ENCODE data around the gene ZRANB3.
"Not testable (repeated sequence)": the region's sequence is repeated elsewhere in the genome, so short reads cannot be mapped to it uniquely, and the experiment has no call there.

The ZRANB3 gene

DNA sequence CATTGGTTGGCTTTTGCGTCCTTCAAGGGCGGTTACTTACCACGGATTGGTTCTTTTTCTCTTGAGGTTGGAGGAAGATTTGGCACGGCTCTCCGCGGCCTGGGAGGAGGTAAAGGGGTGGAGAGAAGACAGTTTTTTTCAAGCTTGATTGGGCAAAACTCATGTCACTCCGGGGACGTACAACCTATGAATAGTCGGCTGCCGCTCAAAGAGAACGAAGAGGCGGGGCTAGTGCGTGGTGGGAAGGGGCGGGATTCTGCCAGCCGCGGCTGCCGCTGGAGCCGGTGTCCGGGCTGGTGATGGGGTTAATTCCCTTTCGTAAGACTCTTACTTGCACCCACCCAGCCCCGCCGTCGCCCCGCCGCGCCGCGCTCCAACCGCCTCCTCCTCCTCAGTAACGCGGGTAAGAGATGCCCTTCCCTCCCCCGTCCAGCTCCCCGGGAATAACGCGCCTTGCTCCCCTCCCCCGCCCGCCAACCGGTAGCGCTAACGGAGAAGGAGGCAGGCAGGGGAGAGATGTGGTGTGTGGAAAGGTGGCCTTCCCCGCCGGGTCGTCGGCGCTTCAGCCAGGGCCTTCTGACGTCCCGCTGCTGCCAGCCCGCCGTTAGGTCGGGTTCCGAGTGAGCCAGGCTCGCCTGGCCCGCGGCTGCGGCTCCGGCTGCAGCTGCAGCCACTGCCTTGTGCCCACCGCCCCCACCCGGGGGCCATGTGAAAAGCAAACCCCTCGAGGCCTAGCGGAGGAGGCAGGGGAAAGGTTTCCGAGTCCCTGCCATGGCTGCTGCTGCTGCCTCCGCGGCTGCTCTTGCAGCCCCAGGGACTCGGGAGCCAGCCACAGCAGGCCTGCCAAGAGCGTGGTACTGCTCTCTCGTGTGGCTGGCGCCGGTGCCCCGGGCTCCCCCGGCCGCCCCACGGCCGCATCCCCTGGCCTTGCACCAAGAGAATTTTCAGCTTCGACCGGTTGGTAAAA lies 496 bp upstream of the ZRANB3 start, which contains the start of gene R3HDM1:
Gene R3HDM1 (plus strand): TSS at position 254 of the 967 bp plus-strand sequence. CDS start 73,362 bp downstream, outside the sequence.
- peak; percentile 100 for DNase-seq (ENCODE audit: low read depth)
- TF ChIP-seq, protein P1, sequence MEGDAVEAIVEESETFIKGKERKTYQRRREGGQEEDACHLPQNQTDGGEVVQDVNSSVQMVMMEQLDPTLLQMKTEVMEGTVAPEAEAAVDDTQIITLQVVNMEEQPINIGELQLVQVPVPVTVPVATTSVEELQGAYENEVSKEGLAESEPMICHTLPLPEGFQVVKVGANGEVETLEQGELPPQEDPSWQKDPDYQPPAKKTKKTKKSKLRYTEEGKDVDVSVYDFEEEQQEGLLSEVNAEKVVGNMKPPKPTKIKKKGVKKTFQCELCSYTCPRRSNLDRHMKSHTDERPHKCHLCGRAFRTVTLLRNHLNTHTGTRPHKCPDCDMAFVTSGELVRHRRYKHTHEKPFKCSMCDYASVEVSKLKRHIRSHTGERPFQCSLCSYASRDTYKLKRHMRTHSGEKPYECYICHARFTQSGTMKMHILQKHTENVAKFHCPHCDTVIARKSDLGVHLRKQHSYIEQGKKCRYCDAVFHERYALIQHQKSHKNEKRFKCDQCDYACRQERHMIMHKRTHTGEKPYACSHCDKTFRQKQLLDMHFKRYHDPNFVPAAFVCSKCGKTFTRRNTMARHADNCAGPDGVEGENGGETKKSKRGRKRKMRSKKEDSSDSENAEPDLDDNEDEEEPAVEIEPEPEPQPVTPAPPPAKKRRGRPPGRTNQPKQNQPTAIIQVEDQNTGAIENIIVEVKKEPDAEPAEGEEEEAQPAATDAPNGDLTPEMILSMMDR (IDR thresholded peaks at IDR 0.05; ENCODE audit: low read length, missing control alignments): no peak
- peak within 1 kb of the TSS; percentile 95 for H3K4me3 ChIP-seq (replicated peaks; ENCODE audit: low read depth, low read length)

DNA sequence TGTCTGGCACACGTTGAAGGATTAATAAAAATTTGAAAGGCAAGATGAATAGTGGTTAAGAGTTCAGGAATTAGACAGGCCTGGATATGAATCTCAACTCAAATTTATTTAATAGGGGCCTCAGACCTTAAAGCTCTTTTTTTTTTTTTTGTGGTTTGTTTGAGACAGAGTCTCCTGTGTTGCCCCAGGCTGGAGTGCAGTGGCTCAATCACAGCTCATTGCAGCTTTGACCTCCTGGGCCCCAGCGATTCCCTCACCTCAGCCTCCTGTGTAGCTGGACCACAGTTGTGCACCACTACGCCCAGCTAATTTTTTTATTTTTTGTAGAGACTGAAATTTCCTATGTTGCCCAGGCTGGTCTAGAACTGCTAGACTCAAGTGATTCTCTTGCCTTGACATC lies 3.0 kb downstream of the ZRANB3 start:
- H3K4me3 ChIP-seq (replicated peaks; ENCODE audit: low read depth, low read length): no peak overlapping the region
- TF ChIP-seq, protein P1 (IDR thresholded peaks at IDR 0.05; ENCODE audit: low read length, missing control alignments): no peak
- DNase-seq (ENCODE audit: low read depth): no peak

DNA sequence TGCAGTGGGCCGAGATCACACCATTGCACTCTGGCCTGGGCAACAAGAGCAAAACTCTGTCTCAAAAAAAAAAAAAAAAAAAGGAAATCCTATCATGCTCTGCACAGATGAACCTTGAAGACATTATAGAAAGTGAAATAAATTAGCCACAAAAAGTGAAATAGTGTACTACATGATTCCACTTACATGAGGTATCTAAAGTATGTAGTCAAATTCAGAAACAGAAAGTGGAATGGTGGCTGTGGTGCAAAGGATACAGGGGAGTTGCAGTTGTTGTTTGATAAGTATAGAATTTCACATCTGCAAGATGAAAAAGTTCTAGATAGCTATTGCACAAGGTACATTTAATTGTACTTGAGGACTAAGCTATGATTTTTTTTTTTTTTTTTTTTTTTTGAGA lies 5.2 kb downstream of the ZRANB3 start:
- TF ChIP-seq, protein P1 (IDR thresholded peaks at IDR 0.05; ENCODE audit: low read length, missing control alignments): no peak
- H3K4me3 ChIP-seq (replicated peaks; ENCODE audit: low read depth, low read length): no peak overlapping the region
- no peak for DNase-seq (ENCODE audit: low read depth)

DNA sequence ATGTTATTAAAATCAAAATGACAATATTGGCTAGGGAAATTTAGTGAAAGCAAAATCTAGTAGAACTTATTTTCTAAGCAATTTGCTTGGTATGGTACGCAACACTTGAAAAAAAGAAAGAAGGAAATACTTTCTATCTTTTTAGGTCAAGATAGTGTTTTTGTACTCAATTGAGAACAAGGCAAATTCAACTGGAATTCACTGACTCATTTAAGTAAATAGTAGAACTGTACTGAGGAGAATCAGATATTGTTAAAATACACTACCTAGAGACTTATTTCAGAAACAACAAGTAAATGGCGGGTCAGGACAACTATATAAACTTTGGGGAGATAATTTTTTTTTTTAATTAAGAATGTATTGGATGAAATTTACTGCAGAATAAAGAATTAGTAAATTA lies 18.9 kb downstream of the ZRANB3 start:
- no peak for DNase-seq (ENCODE audit: low read depth)
- no peak overlapping the region for H3K4me3 ChIP-seq (replicated peaks; ENCODE audit: low read depth, low read length)
- TF ChIP-seq, protein P1 (IDR thresholded peaks at IDR 0.05; ENCODE audit: low read length, missing control alignments): no peak

DNA sequence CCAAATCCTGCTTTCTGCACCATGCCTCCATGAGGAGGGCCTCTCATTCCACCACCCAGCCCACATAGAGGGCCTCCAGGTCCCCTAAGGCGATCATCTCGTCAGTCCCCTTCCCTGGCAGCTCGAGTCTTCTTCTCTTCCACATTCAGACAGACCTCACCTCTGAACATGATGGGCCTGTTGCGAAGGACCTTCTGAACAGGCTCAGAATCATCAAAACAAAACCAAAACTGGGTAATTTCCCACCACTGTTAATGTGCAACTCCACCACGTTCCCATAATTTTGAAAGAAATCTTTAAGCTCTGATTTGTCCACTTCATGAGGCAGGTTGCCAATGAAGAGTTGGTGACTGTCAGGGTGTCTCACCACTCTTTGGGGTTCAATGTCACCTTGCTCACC lies 20.4 kb downstream of the ZRANB3 start:
- TF ChIP-seq, protein P1 (IDR thresholded peaks at IDR 0.05; ENCODE audit: low read length, missing control alignments): no peak
- H3K4me3 ChIP-seq (replicated peaks; ENCODE audit: low read depth, low read length): no peak overlapping the region
- no peak for DNase-seq (ENCODE audit: low read depth)

DNA sequence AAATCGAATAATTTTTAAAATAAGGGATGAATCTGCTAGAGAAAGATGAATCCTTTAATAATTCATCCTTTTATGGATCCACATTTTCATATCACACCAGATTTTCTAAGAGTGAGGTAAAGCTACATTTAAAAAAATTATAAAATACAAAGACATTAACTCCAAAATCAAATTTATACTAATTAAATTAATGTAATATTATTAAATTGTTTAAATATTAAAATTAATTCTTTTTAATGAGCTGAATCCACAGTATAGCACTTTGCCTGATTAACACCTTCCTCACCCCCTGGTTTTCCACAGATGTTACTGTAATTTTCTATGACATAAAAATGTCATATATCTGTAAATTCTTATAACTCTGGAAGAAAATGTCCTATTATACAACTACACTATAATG lies 26.2 kb downstream of the ZRANB3 start:
- no peak overlapping the region for H3K4me3 ChIP-seq (replicated peaks; ENCODE audit: low read depth, low read length)
- no peak for DNase-seq (ENCODE audit: low read depth)
- TF ChIP-seq, protein P1 (IDR thresholded peaks at IDR 0.05; ENCODE audit: low read length, missing control alignments): no peak

DNA sequence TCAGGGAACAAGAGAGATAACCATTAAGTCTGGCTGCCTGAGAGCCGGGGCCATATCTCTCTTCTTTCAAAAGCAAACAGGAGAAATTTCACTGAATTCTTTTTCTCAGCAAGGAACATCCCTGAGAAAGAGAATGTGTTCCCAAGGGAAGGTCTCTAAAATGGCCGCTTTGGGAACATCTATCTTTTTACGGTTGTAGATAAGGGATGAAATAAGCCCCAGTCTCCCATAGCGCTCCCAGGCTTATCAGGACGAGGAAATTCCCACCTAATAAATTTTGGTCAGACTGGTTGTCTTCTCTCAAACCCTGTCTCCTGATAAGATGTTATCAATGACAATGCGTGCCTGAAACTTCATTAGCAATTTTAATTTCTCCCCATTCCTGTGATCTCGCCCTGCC lies 32.4 kb downstream of the ZRANB3 start:
- not testable (repeated sequence) for DNase-seq (ENCODE audit: low read depth); H3K4me3 ChIP-seq (replicated peaks; ENCODE audit: low read depth, low read length)

All from fibroblast of pulmonary artery (primary cell).